NCI-H1048 (cell line): ENCODE results near the gene PICK1.
"Not testable (repeated sequence)": the region's sequence is repeated elsewhere in the genome, so short reads cannot be mapped to it uniquely, and the experiment has no call there.

Source experiments
- DNase-seq: peaks from one replicate; lab custom pipeline; 2025; lab: John Stamatoyannopoulos, UW

PICK1 gene

DNA sequence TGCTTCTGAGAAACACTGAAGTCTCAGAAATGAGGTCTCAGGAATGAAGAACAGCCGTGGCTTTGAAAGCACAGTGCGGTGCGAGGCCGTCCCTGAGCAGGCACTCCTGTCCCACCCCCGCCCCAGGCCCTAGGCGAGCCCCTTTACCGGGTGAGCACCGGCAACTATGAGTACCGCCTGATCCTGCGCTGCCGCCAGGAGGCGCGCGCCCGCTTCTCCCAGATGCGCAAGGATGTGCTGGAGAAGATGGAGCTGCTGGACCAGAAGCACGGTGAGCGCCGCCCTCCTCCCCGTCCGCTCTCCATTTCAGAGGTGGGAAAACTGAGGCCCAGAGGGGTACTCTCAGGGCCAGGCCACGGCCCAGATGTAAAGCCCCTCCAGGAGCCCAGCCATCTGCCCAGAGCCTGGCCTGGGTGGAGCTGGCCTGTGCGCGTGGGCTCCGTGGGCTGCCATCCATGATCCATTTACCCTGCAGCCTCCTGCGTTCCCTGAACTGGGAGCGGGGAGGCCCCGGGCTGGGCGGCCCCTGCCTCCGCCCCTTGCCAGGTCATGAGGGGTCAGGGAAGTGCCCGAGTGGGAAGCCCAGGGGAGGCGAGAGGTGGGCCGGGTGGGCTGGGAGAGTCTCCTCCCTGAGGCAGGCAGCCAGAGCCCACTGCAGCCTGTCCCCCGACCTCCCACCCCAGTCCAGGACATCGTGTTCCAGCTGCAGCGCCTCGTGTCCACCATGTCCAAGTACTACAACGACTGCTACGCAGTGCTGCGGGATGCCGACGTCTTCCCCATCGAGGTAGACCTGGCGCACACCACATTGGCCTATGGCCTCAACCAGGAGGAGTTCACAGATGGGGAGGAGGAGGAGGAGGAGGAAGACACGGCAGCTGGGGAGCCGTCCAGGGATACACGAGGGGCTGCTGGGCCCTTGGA lies 17.2 kb downstream of the PICK1 start:
- DNase-seq: no peak

DNA sequence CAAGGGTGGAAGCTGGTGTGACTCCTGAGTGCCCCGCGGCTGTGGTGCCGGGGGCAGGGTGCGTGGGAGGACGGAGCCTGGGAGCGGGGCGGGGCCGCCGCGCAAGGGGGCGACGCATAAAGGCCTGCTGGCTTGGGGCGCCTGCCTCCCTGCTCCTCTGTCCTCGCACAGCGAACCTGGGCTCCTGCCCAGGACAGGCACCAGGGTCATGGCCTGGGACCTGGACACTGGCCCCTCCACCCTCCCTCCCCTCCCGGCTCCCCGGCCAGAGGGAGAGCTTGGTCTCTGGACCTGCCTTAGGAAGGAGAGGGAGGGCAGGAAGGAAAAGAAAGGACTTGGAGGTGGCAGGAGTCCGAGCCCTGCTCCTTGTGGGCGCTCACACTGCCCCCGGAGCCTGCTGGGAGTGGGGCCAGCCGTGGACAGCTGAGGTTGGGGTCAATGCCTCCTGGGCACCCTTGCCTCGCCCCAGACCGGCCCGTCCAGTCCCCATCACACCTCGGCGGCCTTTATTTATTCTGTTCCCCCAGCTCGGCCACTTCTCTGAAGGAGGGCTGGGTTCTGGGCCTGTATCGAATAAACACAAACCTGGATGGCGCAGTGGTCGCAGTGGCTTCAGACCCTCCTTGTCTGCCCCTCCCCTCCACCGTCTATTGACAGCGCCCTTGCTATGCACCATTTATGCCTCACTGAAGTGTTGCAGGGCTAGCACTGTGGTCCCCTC lies 18.1 kb downstream of the PICK1 start:
- no peak for DNase-seq

DNA sequence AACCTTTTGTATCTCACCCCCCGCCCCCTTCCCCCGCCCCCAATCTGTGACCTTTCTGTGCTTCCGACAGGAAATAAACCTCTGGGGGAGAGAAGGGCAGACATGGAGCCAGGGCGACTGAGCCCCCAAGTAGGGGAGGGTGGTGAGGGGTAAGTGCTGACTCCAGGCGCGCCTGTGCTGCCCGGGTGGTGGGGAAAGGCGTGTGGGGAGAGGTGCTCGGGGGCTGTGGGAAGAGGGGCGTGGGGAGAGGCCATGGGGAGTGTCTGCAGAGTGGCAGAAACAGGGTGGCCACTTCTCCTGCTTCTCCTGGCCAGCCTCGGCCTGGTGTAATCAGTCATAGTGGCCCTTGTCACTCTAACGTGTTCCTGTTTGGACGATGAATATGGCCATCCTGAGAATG lies 18.8 kb downstream of the PICK1 start:
- DNase-seq: no peak

DNA sequence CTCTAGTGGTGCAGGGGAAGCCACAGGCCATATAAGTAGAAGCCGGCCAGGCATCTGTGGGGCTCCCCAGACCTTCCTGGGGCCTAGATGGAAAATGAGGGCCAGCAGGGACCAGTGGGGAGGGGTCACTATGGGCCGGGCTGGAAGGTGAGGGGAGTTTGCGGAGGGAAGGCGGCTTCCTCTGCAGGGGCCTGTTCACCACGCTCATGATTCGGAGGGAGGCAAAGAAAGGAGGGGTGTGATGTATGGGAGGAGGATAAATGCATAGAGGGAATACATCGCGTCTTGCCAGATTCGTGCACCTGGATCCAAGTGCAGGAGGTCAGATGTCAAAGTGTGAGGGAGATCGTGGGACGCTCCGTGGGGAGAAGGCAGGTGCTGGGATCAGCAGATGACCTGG lies 19.9 kb downstream of the PICK1 start:
- DNase-seq: no peak

DNA sequence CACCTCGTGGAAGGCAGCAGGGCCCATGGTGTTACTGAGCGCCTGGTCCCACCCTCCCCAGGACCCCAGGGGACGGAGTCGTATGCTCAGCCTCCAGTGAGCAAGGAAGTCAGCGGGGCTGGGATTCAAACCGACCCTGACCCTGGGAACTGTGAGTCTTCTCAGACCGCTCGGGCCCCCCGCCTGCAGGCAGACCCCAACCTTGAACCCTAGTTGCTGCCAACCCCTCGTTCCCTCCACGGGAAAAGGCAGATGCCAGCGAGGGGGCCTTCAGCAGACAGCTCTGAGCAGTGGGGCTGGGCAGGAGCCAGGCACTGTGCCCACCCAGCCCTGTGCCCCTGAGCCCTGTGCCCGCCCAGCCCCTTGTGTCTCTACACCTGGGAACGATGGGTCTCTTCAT lies 20.4 kb downstream of the PICK1 start:
- DNase-seq: no peak

DNA sequence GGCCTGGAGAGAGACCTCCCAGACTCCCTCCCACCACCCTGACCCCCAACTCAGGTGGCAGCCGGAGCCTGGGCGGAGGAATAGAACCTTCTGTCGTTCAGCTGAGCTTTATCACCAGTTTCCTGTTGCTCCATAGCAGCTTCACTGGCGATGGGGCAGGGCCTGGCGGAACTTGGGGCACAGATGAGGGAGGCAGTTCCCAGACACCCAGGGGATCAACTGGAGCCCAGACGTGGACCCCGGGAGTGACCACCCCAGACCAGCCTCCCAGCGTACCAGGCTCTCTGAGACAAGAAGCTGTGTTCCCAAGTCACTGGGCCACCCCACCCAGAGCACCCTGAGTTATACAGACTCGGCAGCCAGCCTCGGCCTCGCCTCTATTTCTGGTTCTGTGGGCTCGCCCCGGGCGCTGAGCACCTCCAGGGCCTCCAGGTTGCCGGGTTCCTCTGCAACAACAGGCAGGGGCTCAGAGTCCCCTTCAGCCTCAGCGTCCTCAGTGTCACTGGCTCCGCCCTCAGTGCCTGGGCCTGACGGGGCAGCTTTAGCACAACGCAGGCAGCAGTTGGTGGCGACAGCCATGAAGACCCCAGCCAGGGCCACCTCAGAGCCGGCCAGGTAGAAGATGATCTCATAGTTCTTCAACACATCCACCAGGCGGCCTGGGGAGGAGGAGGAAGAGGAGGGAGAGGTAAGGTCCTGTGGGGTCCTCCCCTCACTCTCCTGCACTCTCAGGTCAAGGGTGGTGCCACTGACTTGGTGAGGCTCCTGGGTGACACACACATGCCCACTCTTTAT lies 21.0 kb downstream of the PICK1 start:
- DNase-seq: no peak

DNA sequence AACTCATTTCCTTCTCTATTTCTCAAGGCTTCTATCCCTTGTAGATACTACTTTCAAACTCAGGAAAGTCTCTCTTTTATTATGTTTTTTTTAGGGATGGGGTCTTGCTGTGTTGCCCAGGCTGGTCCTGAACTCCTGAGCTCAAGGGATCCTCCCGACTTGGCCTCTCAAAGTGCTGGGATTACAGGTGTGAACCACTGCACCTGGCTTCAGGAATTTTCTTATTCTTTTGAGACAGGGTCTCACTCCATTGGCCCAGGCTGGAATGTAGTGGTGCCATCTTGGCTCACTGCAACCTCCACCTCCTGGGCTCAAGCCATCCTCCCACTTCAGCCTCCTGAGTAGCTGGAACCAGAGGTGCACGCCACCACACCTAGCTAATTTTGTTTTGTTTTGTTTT lies 22.0 kb downstream of the PICK1 start:
- DNase-seq: not testable (repeated sequence)

DNA sequence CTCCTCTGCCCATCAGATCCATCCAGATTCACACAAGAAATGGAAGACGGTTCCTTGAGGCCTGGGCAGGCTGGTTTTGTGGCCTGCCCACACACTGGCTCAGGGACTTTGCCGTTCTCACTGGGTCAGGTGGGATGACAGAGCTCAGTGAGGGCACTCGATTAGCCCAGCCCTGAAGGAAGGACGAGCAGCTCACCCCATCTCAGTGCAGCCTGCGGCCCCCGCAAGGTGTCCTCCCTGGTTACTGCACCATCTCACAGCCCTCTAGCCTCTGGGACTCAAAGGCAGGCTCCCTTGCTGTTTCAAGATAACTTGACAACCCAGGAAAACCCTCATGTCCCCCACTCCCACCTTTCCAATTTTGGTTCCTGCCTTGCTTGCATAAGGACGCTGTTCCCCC lies 22.6 kb downstream of the PICK1 start:
- no peak for DNase-seq

DNA sequence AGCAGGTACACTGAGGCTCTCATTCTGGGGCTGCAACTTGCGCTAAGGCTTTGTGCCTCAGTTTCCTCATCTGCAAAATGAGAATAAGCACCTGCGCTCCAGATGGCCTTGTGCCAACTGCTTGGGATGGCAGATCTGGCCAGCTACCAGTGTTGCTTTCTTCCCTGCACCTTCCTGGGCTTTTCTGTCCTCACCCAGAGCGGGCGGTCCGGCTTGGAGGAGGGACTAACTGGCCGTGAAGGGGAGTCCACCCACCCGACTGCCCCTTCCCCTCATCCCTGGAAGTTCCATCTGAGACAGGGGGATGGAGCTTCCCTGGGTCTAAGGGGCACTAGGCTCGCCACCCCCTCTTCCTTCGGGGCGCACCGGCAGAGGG lies 23.3 kb downstream of the PICK1 start:
- DNase-seq: no peak

DNA sequence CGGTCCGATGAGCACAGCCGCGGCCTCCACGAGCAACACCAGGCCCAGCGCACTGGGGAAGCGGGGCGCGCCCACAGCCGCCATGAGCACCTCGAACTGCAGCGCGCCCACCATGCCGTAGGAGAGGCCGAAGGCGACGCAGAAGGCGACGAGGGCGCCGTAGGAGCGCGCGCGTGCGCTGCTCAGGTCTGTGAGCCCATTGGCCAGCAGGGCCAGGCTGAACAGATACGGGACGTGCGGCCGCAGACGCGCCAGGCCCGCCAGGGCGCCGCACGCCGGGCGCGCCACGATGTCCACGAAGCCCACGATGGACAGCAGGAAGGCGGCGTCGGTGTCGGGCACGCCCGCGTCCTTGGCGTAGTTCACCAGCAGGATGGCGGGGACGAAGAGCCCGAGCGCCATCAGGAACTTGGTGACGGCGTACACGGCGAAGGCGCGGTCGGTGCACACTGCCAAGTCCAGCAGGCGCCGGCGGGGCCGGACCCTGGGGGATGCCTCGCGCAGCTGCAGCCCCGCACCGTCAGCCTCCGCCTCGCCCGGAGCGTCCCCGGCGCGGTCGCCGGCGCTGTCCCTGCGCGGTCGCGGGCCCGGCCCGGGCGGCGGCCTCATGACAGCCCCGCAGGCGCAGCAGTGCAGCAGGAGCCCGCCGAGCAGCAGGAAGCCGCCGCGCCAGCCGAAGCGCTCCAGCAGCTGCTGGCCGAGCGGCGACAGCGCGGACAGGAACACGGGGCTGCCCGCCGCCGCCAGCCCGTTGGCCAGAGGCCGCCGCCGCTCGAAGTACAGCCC lies 23.8 kb downstream of the PICK1 start:
- DNase-seq: no peak

DNA sequence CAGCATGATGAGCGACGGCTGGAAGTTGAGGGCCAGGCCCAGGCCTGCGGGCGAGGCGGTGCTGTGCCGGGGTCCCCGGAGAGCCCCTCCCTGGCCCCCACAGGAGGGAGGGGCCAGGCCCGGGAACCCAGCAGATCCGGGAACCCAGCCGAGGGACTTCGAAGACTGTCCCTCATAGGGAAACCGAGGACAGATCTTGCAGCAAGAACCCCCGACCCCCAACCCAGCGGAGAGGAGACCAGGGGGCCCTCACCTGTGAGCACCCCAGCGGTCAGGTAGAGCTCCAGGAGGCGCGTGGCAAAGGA lies 24.4 kb downstream of the PICK1 start:
- DNase-seq: no peak

DNA sequence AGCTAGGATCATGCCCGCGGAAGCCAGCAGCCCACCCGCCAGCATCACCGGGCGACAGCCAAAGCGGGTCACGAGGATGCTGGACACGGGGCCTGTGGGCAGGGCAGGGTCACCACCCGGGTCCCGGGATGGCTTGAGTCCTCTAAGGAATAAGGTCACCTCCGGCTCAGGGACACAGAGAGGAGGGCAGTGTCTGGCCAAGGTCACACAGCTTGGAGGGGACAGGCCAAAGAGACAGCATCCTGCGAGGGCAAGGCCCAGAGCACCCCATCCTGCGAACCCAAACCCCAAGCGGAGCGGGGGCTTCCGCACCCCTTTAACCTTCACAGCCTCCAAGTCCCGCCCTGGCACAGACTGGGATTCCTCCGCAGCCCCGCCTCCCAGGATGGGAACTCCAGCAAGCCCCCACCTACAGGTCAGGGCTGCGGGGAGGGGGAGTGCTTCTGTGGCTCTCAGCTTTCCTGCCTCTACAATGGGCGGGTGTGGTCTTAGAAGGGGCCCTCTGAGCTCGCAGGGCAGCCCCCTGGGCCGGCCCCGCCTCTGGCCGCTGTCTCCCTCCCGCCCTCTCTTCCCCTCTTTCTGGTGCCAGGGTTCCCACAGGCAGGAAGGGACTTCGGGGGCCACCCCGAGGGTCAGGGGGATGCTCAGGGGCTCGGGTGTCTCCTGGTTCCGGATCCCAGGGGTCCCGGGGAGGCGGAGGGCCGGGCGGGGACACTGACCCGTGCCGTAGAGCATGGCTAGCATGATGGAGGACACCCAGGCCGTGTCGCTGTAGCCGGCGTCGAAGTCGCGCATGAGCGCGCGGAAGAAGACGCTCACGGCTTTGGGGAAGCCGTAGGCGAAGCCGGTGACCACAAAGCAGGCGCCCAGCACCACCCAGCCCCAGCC lies 25.0 kb downstream of the PICK1 start:
- no peak for DNase-seq

DNA sequence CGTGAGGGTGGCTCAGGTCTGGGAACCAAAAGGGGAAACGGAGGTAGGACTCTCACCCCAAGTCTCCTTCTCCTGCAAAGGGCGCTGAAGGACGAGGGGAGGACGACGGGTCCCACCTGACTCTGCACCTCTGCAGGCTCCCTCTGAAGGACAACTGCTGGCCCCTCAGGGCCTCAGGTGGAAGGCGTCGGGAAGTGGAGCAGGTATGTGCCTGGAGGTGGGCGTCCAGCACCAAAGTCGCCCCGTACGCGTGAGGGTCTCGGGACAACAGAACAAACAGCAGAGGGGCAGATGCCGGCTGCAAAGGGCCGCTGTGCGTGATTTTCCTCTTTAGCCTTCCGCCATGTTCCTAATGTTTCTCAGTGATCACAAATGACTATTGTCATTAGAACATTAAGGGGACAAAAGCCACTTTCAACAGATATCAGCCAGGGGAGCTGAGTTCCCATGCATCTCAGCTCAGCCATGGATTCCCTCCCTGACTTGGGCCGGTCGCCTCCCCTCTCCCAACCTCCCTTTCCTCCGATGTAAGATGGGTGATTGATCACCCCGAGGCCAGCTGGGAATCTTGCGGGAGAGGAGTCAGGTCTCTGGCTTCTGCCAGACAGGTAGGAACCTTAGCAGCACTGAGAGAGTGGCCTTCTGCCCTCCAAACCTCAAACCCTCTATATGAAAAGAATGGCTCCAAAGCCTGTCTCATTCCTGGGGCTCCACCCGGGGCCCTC lies 25.9 kb downstream of the PICK1 start:
- no peak for DNase-seq

DNA sequence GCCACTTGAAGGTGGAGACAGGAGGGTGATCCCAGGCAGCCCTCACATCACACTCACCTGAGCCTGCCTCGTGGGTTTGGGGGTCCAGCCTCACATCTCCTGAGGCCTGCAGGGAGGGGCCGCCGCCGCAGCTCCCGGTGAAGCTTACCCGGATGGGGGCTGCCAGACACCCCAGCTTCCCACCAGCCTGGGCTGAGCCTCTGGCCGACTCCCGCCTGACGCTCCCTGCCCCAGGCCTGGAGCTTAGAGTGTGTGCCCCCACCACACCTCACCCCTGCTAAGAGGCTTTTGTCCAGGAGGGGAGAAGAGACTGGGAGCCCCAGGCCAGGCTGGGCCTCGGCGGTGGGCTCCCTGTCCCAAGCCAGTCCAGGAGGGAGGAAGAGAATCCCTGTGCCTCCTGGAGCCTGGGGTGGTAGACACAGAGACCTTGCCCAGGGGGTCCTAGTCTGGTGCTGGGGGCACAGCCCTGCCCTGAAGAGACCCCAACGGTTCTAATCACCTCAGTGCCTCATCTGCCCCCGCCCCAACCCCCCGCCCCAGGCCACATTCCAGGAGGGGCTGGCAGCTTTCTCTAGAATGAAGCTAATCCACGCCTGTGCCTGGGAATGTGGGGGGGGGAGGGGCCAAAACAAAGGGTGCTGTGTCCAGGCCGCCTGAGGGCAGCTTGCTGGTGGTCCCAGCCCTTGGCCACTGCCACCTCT lies 26.9 kb downstream of the PICK1 start, which contains the start of gene SLC16A8:
Gene SLC16A8 (minus strand): TSS at position 254 of the 701 bp plus-strand sequence. CDS start 1,311 bp downstream, outside the sequence.
- no peak for DNase-seq

DNA sequence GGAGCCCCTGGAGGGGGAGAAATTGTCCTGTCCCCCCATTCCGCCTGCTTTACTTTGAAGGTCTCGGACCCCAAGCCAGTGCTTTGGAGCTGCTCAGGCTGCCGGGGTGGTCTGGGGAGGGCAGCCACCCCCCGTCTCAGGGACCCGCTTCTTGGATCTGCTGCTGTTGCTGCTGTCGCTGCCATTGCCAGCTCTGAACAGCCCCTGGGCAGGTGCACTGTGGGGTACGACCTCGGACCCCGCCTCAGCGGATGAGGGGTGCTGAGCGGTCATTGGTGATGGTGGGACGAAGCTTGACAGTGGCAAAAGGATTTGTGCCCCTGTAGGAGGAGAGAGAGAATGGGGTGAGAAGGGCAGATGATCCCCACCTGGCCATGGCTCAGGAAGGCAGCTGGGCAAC lies 27.9 kb downstream of the PICK1 start:
- DNase-seq: no peak

DNA sequence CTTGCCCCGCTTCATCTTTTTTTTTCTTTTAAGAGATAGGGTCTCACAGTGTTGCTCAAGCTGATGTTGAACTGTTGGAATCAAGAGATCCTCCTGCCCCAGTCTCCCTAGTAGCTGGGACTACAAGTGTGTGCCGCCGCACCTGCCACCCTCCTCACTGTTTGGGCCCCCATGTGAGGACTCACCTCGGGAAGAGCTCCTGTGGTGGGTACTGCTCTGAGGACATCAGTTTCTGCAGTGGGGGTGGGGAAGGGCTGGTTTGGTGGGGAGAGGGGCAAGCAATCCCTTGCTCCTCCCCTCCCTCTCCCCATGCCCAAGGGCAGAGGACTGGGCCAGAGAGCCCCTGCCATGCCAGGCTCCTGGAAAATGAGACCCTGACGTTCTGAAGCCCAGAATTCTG lies 28.3 kb downstream of the PICK1 start:
- no peak for DNase-seq

DNA sequence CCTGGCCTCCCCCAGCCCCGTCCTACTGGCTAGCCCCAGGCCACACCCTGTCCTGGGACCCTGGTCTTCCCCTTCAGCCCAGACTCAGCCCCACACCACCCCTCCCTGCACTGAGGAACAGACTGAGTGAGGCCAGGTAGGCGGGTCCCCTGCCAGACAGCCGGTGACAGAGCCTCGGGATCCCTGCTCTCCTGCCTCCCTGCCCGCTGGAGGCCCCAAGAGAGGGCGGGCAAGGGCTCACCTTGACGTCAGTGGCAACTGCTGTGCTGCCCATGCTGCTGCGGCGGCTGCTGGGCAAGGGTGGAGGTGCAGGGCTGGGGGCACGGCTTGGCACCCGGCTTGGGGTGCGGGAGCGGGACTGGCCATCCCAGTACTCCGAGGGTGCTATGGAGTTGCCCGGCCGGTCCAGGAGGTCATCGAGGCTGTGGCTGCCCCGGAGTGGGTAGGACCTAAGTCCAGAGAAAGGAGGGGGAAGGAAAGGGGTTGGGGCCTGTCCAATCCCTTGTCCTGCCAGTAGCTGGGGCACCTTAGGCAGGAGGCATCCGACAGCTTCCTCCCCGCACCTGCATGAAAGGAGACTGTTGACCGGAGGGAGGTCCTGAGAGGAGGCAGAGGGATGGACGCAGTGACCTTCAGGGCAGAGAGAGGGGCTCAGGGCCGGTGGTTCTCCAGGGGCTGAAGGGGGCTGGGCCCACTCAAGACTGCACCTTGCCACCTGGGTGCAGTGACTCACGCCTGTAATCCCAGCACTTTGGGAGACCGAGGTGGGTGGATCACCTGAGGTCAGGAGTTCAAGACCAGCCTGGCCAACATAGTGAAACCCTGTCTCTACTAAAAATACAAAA lies 29.0 kb downstream of the PICK1 start:
- DNase-seq: no peak

DNA sequence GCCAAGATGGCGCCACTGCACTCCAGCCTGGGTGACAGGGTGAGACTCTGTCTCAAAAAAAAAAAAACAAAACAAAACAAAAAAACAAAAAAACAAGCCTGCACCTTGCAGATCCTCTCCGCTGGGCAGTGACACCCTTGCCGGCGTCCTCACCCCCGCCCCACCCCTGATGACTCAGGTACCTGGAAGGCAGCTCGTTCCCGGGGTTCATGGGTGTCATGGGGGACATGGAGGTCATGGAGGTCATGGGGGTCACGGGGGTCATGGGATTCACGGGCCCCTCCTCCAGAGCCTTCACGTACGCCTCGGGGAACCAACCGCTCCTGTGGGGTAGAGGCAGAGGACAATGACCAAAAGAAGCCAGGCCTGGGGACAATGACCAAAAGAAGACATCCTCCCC lies 29.7 kb downstream of the PICK1 start:
- no peak for DNase-seq

DNA sequence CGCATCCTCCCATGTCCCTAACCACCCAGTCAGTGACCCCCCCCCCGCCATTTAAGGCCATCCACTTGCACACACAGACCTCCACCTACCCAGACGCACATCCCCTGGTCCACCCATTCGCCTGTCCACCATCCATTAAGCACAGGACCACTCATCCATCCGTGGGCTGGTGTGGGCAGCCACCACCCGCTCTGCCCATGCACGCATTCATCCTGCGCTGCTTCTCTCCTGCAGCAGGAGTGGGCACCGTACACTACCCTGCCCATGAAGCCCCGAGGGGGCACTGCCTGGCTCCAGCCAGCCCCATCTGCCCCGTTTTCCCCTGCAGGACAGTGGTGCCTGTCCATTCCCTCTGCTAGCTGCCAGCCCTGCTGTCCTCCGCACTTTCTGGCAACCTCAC lies 30.7 kb downstream of the PICK1 start:
- DNase-seq: no peak
